Femur (tissue), 1 donor: Measurements from ENCODE around the gene COPS2.
"Not testable (repeated sequence)": the region's sequence is repeated elsewhere in the genome, so short reads cannot be mapped to it uniquely, and the experiment has no call there.

Source experiments
- DNase-seq: peaks from one replicate; pipeline ENCODE4 v3.0.0-alpha.2; 2017

The COPS2 gene

GRCh38 chr15:49101536-49101935 is 53.9 kb downstream of the COPS2 start:
- no peak for DNase-seq

DNA sequence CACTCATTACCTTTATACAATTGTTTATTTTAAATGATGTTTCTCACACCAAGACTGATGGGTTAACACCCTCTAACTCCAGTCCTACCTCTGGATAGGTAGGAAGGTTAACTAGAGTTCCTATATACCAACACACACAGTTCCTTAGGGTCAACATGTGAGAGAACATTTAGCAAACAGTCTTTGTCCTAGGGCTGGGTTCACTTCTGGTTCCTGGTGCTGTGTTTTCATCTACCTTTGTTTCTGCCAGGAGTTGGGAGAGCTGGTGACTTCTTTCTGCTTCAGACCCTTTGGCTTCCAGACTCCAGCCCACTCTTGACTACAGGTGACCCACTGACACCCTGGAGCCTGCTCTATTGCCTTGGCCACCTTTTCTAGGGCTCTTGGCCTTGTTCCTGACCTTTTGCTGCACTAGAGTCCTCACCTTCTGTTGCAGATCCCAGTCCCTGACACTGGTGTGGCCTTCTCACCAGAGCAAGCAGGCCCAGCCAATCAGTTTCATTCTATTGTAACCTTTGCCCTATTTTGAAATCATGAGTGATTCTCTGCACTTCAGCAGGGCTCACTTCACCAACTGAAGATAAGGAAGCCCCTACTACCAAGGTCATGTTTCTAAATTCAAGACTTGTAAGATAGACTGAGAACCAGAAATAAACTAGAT is 59.2 kb downstream of the COPS2 start:
- no peak for DNase-seq

DNA sequence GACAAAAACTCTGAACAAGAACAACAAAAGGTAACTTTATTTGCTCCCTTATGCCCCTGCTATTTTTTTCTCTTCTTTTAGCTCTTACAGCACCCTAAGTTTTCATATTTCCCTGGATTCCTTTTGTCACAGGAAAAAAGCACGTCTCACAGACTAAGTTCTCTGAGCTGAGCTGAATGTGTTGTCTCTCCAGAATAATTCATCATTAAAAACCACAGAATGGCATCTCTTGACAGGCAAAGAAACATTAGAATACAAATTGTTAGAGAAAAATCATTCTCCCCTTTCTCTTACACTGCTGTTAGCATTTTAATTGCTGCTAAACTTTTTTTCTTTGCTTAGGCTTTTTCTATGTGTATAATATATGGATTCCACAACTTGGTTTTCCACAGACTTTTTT is 60.5 kb downstream of the COPS2 start:
- DNase-seq, result no peak

- DNase-seq, result no peak
Measured at GRCh38 chr15:49093252-49094105, 61.9 kb downstream of the COPS2 start.

DNA sequence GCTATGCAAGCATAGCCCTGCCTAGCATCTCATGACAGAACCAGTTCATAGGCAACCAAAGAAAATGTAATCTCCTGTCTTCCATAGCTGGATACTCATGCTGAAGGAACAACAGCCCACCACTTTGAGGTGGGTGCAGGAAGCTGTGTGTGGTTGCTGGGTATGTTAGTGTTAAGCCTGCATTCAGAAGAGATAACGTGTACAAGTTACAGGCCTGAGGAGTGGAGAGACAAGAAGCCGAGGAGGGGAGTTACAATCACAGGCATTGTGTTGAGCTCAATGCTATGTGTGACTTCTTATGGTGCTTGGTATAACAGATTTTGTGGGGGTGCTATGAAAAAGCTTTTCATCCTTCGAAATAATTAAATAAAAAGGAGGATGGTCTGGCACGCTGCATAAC is 66.4 kb downstream of the COPS2 start:
- no peak for DNase-seq

DNA sequence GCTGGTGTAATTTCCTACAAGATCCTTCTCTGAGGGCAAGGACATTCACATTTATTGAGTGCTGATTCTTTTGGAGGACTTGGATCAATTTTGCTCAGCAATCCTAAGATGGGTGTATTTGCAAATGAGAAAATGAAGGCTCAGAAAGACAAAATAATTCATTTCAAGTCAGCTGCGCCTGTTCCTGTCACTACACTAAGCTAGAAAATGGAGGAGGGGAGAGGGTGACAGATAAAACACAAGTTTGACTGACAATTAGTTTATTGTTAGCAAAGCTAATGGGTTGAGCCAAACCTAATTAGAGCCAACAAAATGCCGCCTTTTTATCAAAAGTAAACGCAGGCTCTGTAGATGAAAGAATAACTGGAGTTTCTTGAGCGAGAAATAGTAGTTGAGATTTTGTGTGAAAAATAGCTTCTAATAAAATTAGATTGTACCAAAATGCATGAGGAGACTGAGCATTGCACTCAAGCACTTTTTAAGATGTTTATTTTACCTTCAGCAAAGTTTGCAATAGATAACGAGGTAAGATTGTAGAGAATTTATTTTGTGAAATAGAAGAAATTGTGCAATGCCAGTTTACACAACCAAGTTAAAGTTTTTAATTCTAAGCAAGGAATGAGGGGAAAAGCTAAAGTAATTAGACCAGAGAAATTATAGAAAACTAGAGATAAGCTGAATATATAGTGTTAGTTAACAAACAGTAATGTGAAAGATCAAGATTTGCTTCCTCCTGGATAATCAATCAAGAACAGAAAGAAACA is 69.5 kb downstream of the COPS2 start:
- DNase-seq, result no peak

- no peak for DNase-seq
Measured at GRCh38 chr15:49084285-49084570, 71.2 kb downstream of the COPS2 start.

- no peak for DNase-seq
Measured at GRCh38 chr15:49083401-49084284, 71.8 kb downstream of the COPS2 start.

DNA sequence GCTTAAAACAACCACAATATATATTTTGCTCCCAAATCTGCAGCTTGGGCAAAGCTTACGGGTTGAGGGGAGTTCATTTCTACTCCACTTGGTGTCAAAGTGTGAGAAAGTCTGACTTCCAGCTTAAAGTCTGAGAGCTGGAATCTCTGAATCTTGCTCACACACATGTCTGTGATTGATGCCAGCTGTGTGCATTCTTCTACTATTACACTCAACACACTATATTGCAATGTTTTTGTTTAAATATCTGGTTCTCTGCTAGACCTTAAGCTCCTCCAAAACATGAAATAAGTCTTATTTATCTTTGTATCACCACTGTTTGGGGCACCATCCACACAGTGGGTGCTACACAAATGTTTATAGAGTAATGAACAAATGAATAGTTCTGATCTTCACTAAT is 72.4 kb downstream of the COPS2 start:
- DNase-seq, result no peak

GRCh38 chr15:49079340-49080039 is 75.9 kb downstream of the COPS2 start:
- no peak for DNase-seq

DNA sequence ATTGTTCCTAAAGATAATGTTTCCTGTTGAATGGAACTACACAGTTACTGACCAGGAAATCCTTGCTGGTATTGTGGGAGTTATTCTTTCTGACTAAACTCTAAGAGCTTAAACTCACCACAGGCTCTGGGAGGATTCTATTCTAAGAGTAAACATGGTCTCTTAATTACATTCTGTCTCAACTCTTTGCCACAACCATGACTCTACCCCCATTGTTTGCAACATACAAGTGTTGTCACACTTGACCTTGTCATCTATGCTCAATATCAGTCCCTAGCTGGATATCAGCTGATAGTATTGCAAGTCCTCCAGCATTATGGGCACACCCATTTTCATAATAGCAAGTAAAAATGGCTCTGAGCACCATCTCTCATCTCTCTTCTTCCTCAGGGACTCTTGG is 79.5 kb downstream of the COPS2 start:
- DNase-seq, result no peak

DNA sequence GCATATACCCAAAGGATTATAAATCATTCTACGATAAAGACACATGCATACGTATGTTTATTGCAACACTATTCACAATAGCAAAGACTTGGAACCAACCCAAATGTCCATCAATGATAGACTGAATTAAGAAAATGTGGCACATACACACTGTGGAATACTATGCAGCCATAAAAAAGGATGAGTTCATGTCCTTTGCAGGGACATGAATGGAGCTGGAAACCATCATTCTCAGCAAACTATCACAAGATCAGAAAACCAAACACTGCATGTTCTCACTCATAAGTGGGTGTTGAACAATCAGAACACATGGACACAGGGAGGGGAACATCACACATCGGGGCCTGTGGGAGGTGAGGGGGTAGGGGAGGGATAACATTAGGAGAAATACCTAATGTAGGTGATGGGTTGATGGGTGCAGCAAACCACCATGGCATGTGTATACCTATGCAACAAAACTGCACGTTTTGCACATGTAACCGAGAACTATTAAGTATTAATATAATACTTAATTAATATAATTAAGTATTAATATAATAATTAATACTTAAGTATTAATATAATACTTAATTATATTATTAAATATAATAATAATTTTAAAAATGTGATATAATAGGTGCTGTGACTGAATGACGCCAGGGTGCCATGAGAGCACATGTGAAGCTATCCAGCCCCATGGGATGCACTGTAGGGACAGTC is 80.7 kb downstream of the COPS2 start:
- not testable (repeated sequence) for DNase-seq
